NCI-H1436 (cell line): ENCODE results near the gene TMEM204.

Experiments used
- DNase-seq: peaks from one replicate; lab custom pipeline; 2025; lab: John Stamatoyannopoulos, UW

Gene TMEM204

GRCh38 chr16:1538804-1539520, 5.5 kb downstream of the TMEM204 start:
- no peak for DNase-seq

GRCh38 chr16:1539720-1540555, 6.5 kb downstream of the TMEM204 start:
- DNase-seq: no peak

GRCh38 chr16:1540556-1540855, 7.0 kb downstream of the TMEM204 start:
- no peak for DNase-seq

- no peak for DNase-seq
Observed at GRCh38 chr16:1541293-1542165, 8.1 kb downstream of the TMEM204 start.

GRCh38 chr16:1542166-1542500, 8.7 kb downstream of the TMEM204 start:
- no peak for DNase-seq

- no peak for DNase-seq
Observed at GRCh38 chr16:1542533-1542932, 9.1 kb downstream of the TMEM204 start.

- DNase-seq: no peak
Observed at GRCh38 chr16:1543085-1543896, 9.8 kb downstream of the TMEM204 start.

- DNase-seq: no peak
Observed at GRCh38 chr16:1545044-1546040, 11.9 kb downstream of the TMEM204 start.

- DNase-seq: no peak
Observed at GRCh38 chr16:1546430-1546829, 13.0 kb downstream of the TMEM204 start.

GRCh38 chr16:1548233-1548632, 14.8 kb downstream of the TMEM204 start:
- no peak for DNase-seq

GRCh38 chr16:1548727-1549126, 15.3 kb downstream of the TMEM204 start:
- no peak for DNase-seq

GRCh38 chr16:1550069-1550468, 16.6 kb downstream of the TMEM204 start:
- DNase-seq: no peak

- DNase-seq: no peak
Observed at GRCh38 chr16:1550696-1551095, 17.2 kb downstream of the TMEM204 start.

- no peak for DNase-seq
Observed at GRCh38 chr16:1551166-1551565, 17.7 kb downstream of the TMEM204 start.

GRCh38 chr16:1552129-1552528, 18.7 kb downstream of the TMEM204 start:
- DNase-seq: no peak

- no peak for DNase-seq
Observed at GRCh38 chr16:1553946-1554825, 20.7 kb downstream of the TMEM204 start.

GRCh38 chr16:1554826-1555445, 21.5 kb downstream of the TMEM204 start:
- no peak for DNase-seq

- DNase-seq: no peak
Observed at GRCh38 chr16:1556254-1556653, 22.8 kb downstream of the TMEM204 start.

- DNase-seq: no peak
Observed at GRCh38 chr16:1557074-1557473, 23.6 kb downstream of the TMEM204 start.
